ENCODE results near the gene NCK2. TPM values are rescaled to one million over a fixed set of nuclear protein-coding genes. Genes with fewer than 3 reads are reported as not detected.

Gene NCK2
- total RNA-seq, 1 donor from 2014 or later, result 82.9 TPM

- Histone ChIP-seq H3K27me3 (ENCODE audit: control insufficient read depth, insufficient read depth, low read length) (no peaks in the 10 kb centered on the region), H3K36me3 (ENCODE audit: control insufficient read depth, insufficient read depth, low read length) (no peaks in the 10 kb centered on the region), H3K4me3 (ENCODE audit: low read depth, low read length) (no peak overlapping the region)
- no peak for TF ChIP-seq CTCF (IDR thresholded peaks at IDR 0.05; ENCODE audit: insufficient read depth, low read length, poor library complexity, severe bottlenecking)
- no peak for DNase-seq (ENCODE audit: low read depth)
Measured at GRCh38 chr2:105849431-105850179, 104.9 kb downstream of the NCK2 start.

- no peak for DNase-seq (ENCODE audit: low read depth)
- Histone ChIP-seq H3K36me3 (ENCODE audit: control insufficient read depth, insufficient read depth, low read length) (no peaks in the 10 kb centered on the region), H3K27me3 (ENCODE audit: control insufficient read depth, insufficient read depth, low read length) (no peaks in the 10 kb centered on the region), H3K4me3 (ENCODE audit: low read depth, low read length) (no peak overlapping the region)
- no peak for TF ChIP-seq CTCF (IDR thresholded peaks at IDR 0.05; ENCODE audit: insufficient read depth, low read length, poor library complexity, severe bottlenecking)
Measured at GRCh38 chr2:105852066-105852465, 107.4 kb downstream of the NCK2 start.

GRCh38 chr2:105853354-105854088 is 108.8 kb downstream of the NCK2 start:
- H3K36me3 ChIP-seq (ENCODE audit: control insufficient read depth, insufficient read depth, low read length), result no peaks in the 10 kb centered on the region
- H3K4me3 ChIP-seq (ENCODE audit: low read depth, low read length), result no peak overlapping the region
- no peak for TF ChIP-seq CTCF (IDR thresholded peaks at IDR 0.05; ENCODE audit: insufficient read depth, low read length, poor library complexity, severe bottlenecking)
- H3K27me3 ChIP-seq (ENCODE audit: control insufficient read depth, insufficient read depth, low read length), result no peaks in the 10 kb centered on the region
- no peak for DNase-seq (ENCODE audit: low read depth)

- no peak overlapping the region for H3K4me3 ChIP-seq (ENCODE audit: low read depth, low read length)
- no peaks in the 10 kb centered on the region for H3K36me3 ChIP-seq (ENCODE audit: control insufficient read depth, insufficient read depth, low read length)
- DNase-seq (ENCODE audit: low read depth), result no peak
- no peaks in the 10 kb centered on the region for H3K27me3 ChIP-seq (ENCODE audit: control insufficient read depth, insufficient read depth, low read length)
- no peak for TF ChIP-seq CTCF (IDR thresholded peaks at IDR 0.05; ENCODE audit: insufficient read depth, low read length, poor library complexity, severe bottlenecking)
Measured at GRCh38 chr2:105854972-105855371, 110.3 kb downstream of the NCK2 start.

- Histone ChIP-seq H3K36me3 (ENCODE audit: control insufficient read depth, insufficient read depth, low read length) (no peaks in the 10 kb centered on the region), H3K27me3 (ENCODE audit: control insufficient read depth, insufficient read depth, low read length) (no peaks in the 10 kb centered on the region), H3K4me3 (ENCODE audit: low read depth, low read length) (no peak overlapping the region)
- no peak for DNase-seq (ENCODE audit: low read depth)
- TF ChIP-seq CTCF (IDR thresholded peaks at IDR 0.05; ENCODE audit: insufficient read depth, low read length, poor library complexity, severe bottlenecking), result no peak
Measured at GRCh38 chr2:105856581-105856980, 111.9 kb downstream of the NCK2 start.
